Heart left ventricle (tissue), 16 donors: ENCODE data around the gene PDCD7. TPM values are rescaled to one million over a fixed set of nuclear protein-coding genes. Genes with fewer than 3 reads are reported as not detected.

Experiments used
- ATAC-seq, 4 donors: fragments of 200-7000 bp; cut with Tn5 transposase; one replicate each; pipeline ENCODE4 v1.9.1; 2020 to 2022; ENCODE audit warnings: moderate library complexity in 4 of 4, mild to moderate bottlenecking in 3 of 4, moderate number of reproducible peaks in 1 of 4
- DNase-seq, 5 donors: peaks; one replicate each; pipeline ENCODE4 v3.0.0-alpha.2; 2020
- H3K27ac ChIP-seq, 12 donors: fragments of 200-600 bp; sonication (generic) in 4 of 12; one replicate each; pipeline versions ENCODE4 v1.5.0 to v1.8.0; 2016 to 2022; ENCODE audit warnings: mild to moderate bottlenecking in 2 of 12
- H3K27me3 ChIP-seq, 9 donors: fragments of 200-600 bp; sonication (generic) in 2 of 9; one replicate each; pipeline versions ENCODE4 v1.5.1 to v1.8.0; 2016 to 2022; ENCODE audit warnings: mild to moderate bottlenecking in 3 of 9
- H3K36me3 ChIP-seq, 9 donors: fragments of 200-600 bp; sonication (generic) in 2 of 9; one replicate each; pipeline versions ENCODE4 v1.5.0 to v1.8.0; 2018 to 2022; ENCODE audit warnings: mild to moderate bottlenecking in 2 of 9
- H3K4me1 ChIP-seq, 12 donors: fragments of 200-600 bp; sonication (generic) in 4 of 12; one replicate each; pipeline versions ENCODE4 v1.5.0 to v1.8.0; 2016 to 2022; ENCODE audit warnings: mild to moderate bottlenecking in 3 of 12
- H3K4me3 ChIP-seq, 12 donors: fragments of 200-600 bp; sonication (generic) in 4 of 12; one replicate each; pipeline versions ENCODE4 v1.5.0 to v1.8.0; 2017 to 2022; ENCODE audit warnings: mild to moderate bottlenecking in 9 of 12, moderate library complexity in 4 of 12
- H3K9me3 ChIP-seq, 12 donors: fragments of 200-600 bp; sonication (generic) in 4 of 12; one replicate each; pipeline versions ENCODE4 v1.5.0 to v1.8.0; 2016 to 2022; ENCODE audit warnings: mild to moderate bottlenecking in 1 of 12
- CTCF ChIP-seq, 12 donors: fragments of 200-600 bp; sonication (generic) in 4 of 12; IDR thresholded peaks; one replicate each; pipeline versions ENCODE4 v1.5.0 to v1.8.0; 2018 to 2022; ENCODE audit warnings: antibody characterized with exemption in 12 of 12, mild to moderate bottlenecking in 5 of 12
- POLR2A ChIP-seq, 2 donors: fragments of 450-650 bp; IDR thresholded peaks; one replicate each; pipeline ENCODE4 v1.6.1; 2017; ENCODE audit warnings: antibody characterized with exemption in 2 of 2, mild to moderate bottlenecking in 2 of 2, moderate library complexity in 2 of 2
- WGBS, 4 donors: extraction: QIAGEN DNeasy Blood & Tissue Kit in 2 of 4; methylation state at CpG; one replicate each; pipeline versions ENCODE4 v1.1.5 to v1.1.7; 2013 to 2018; 5-methylcytosine and 5-hydroxymethylcytosine counted together
- intact Hi-C, 10 donors: fragments of 100-400 bp; cut with DNase I; formaldehyde crosslinking; loops; one replicate each; pipeline versions ENCODE4 v1.11.1 to v1.14.2; 2022
- polyA plus RNA-seq, 2 donors: library from polyadenylated mRNA; stranded (reverse); fragments of 200-250 nt; gene quantifications; one replicate each; pipeline ENCODE4 v1.2.3, GENCODE V29; 2013
- total RNA-seq, 9 donors: library from RNA; depleted of rRNA in 2 of 9; stranded (reverse); fragments of >200 nt in 2 of 9; fragmentation: NEBNext Ultra II Directional in 3 of 9; extraction: Animal tissue kit (Norgen Biotek cat#: 25700) in 3 of 9; gene quantifications; one replicate each; pipeline versions ENCODE4 v1.1.0 to v1.2.4, GENCODE V29; 2016 to 2023
- donor health status: ischemic (EF 13 %, LVEDD 7.1; RV severe dilation, severe dysfunction).
- donor health status: healthy with polysubstance abuse.
- donor health status: DM: no; HTN: yes; CAD: no.
- donor health status: DM: no; HTN: no; CAD: no.
- donor health status: ischemic (EF 25% LVEDD 6.9; RV normal size, moderate dysfunction).
- donor health status: ischemic (EF 25% LVEDD 5.7; RV mildly dilated, moderate dysfunction).
- donor health status: healthy.
- donor health status: DM: yes; HTN: yes; CAD: no.
- donor health status: ischemic (EF 35%, LVEDD 5.7; RV mildly dilated, moderate dysfunction).
- donor health status: nonischemic (EF 11% LVEDD 7.7; RV severe dilation, severe dysfunction).
- donor health status: DM: yes; HTN: yes; CAD: no.
- donor health status: PGD.
- donor health status: ischemic (EF 29% LVEDD 5.4; RV normal size, mild dysfunction).
- donor health status: nonischemic (EF 23%, LVEDD 6.1; RV moderate dilation, normal function).

PDCD7 gene
- total and polyA plus RNA-seq, 11 donors, result 9.5 to 21.9 (median 13.7) TPM

- Histone ChIP-seq H3K27ac (no peak overlapping the region), H3K36me3 (peaks cover 0 to 92% (median 71%) of the 10 kb centered on the region in 9 donors)
- 70 to 77% (median 72%) methylated on average over 4 of the region's 4 CpGs for WGBS, 4 donors
Measured at GRCh38 chr15:65163041-65163440, 29.4 kb upstream of the PDCD7 start.

GRCh38 chr15:65156692-65157091 is 23.1 kb upstream of the PDCD7 start:
- ATAC-seq (no peak), DNase-seq (no peak)
- Histone ChIP-seq H3K36me3 (peaks cover 0 to 98% (median 92%) of the 10 kb centered on the region in 9 donors), H3K4me3 (no peak overlapping the region), H3K27ac (peak overlapping the region in 1 of 12 donors; percentile 6), H3K27me3 (no peaks in the 10 kb centered on the region), H3K4me1 (peaks cover 0 to 4% (median 0%) of the 10 kb centered on the region in 12 donors), H3K9me3 (no peaks in the 10 kb centered on the region)
- 57 to 61% (median 59%) methylated on average over 5 of the region's 5 CpGs for WGBS, 4 donors
- intact Hi-C loops, result no loop called here
- no peak for TF ChIP-seq CTCF (IDR thresholded peaks at IDR 0.05)
- TF ChIP-seq POLR2A (IDR thresholded peaks at IDR 0.05), result no peak

More at GRCh38 chr15:65163041-65163440, 29.4 kb upstream of the PDCD7 start:
- no peak for TF ChIP-seq POLR2A (IDR thresholded peaks at IDR 0.05)
- no peak for TF ChIP-seq CTCF (IDR thresholded peaks at IDR 0.05)
- Histone ChIP-seq H3K9me3 (no peaks in the 10 kb centered on the region), H3K4me3 (no peak overlapping the region), H3K27me3 (no peaks in the 10 kb centered on the region), H3K4me1 (peaks cover 0 to 13% (median 0%) of the 10 kb centered on the region in 12 donors)
- intact Hi-C loops, result no loop called here
- ATAC-seq (peak in 1 of 4 donors; percentile 38), DNase-seq (no peak)

GRCh38 chr15:65154720-65155119 is 21.1 kb upstream of the PDCD7 start:
- Histone ChIP-seq H3K27ac (no peak overlapping the region), H3K4me3 (no peak overlapping the region), H3K9me3 (no peaks in the 10 kb centered on the region), H3K27me3 (no peaks in the 10 kb centered on the region), H3K4me1 (peaks cover 0 to 4% (median 0%) of the 10 kb centered on the region in 12 donors), H3K36me3 (peaks cover 0 to 100% (median 95%) of the 10 kb centered on the region in 9 donors)
- intact Hi-C loops, result no loop called here
- 81 to 93% (median 90%) methylated on average over 6 of the region's 6 CpGs for WGBS, 4 donors
- ATAC-seq (no peak), DNase-seq (no peak)
- no peak for TF ChIP-seq CTCF (IDR thresholded peaks at IDR 0.05)
- TF ChIP-seq POLR2A (IDR thresholded peaks at IDR 0.05), result no peak

GRCh38 chr15:65147902-65148301 is 14.3 kb upstream of the PDCD7 start:
- no peak overlapping the region for H3K27ac ChIP-seq
- H3K36me3 ChIP-seq, result peaks cover 0 to 70% (median 58%) of the 10 kb centered on the region in 9 donors
- no peaks in the 10 kb centered on the region for H3K27me3 ChIP-seq
- no peak overlapping the region for H3K4me3 ChIP-seq
- DNase-seq (no peak), ATAC-seq (no peak)
- TF ChIP-seq POLR2A (IDR thresholded peaks at IDR 0.05) (no peak), CTCF (IDR thresholded peaks at IDR 0.05) (no peak)
- no peaks in the 10 kb centered on the region for H3K4me1 ChIP-seq
- WGBS, 4 donors, result 83 to 95% (median 91%) methylated on average over 3 of the region's 3 CpGs
- intact Hi-C loops, result no loop called here
- no peaks in the 10 kb centered on the region for H3K9me3 ChIP-seq
